Measurements from ENCODE around the gene DCAF7. TPM values are rescaled to one million over a fixed set of nuclear protein-coding genes. Genes with fewer than 3 reads are reported as not detected.

Gene DCAF7
- total RNA-seq, 1 donor from 2014 or later: 137 TPM

- no peaks in the 10 kb centered on the region for H3K9me3 Mint-ChIP-seq (ENCODE audit: unreplicated experiment)
- peaks cover 3% of the 10 kb centered on the region for H3K27me3 Mint-ChIP-seq (ENCODE audit: unreplicated experiment)
- no peak for TF ChIP-seq CTCF (IDR thresholded peaks at IDR 0.05; ENCODE audit: partially characterized antibody, unreplicated experiment)
- DNase-seq: no peak
- no peak overlapping the region for H3K4me3 Mint-ChIP-seq (ENCODE audit: unreplicated experiment)
- no peaks in the 10 kb centered on the region for H3K4me1 Mint-ChIP-seq (ENCODE audit: low read depth, unreplicated experiment)
- H3K36me3 Mint-ChIP-seq (ENCODE audit: unreplicated experiment): no peaks in the 10 kb centered on the region
- no peak overlapping the region for H3K27ac Mint-ChIP-seq (ENCODE audit: unreplicated experiment)
Observed at GRCh38 chr17:63611354-63611753, 61.1 kb downstream of the DCAF7 start.

GRCh38 chr17:63613663-63614062 lies 63.4 kb downstream of the DCAF7 start:
- H3K4me3 Mint-ChIP-seq (ENCODE audit: unreplicated experiment): no peak overlapping the region
- no peaks in the 10 kb centered on the region for H3K36me3 Mint-ChIP-seq (ENCODE audit: unreplicated experiment)
- H3K9me3 Mint-ChIP-seq (ENCODE audit: unreplicated experiment): no peaks in the 10 kb centered on the region
- DNase-seq: no peak
- no peak for TF ChIP-seq CTCF (IDR thresholded peaks at IDR 0.05; ENCODE audit: partially characterized antibody, unreplicated experiment)
- no peaks in the 10 kb centered on the region for H3K27me3 Mint-ChIP-seq (ENCODE audit: unreplicated experiment)
- H3K4me1 Mint-ChIP-seq (ENCODE audit: low read depth, unreplicated experiment): no peaks in the 10 kb centered on the region
- H3K27ac Mint-ChIP-seq (ENCODE audit: unreplicated experiment): no peak overlapping the region

GRCh38 chr17:63621229-63621683 lies 71.0 kb downstream of the DCAF7 start:
- H3K36me3 Mint-ChIP-seq (ENCODE audit: unreplicated experiment): no peaks in the 10 kb centered on the region
- peaks cover 10% of the 10 kb centered on the region for H3K9me3 Mint-ChIP-seq (ENCODE audit: unreplicated experiment)
- no peak for TF ChIP-seq CTCF (IDR thresholded peaks at IDR 0.05; ENCODE audit: partially characterized antibody, unreplicated experiment)
- peak overlapping the region; percentile 65 for H3K27ac Mint-ChIP-seq (ENCODE audit: unreplicated experiment)
- peak overlapping the region; percentile 81 for H3K4me3 Mint-ChIP-seq (ENCODE audit: unreplicated experiment)
- H3K4me1 Mint-ChIP-seq (ENCODE audit: low read depth, unreplicated experiment): peaks cover 8% of the 10 kb centered on the region
- DNase-seq: no peak
- H3K27me3 Mint-ChIP-seq (ENCODE audit: unreplicated experiment): peaks cover 10% of the 10 kb centered on the region

GRCh38 chr17:63621684-63622573 lies 71.7 kb downstream of the DCAF7 start, which contains the start of gene MAP3K3:
Gene MAP3K3 (plus strand): TSS chr17:63622417. CDS start chr17:63622760, 343 bp downstream.
- peaks cover 10% of the 10 kb centered on the region for H3K9me3 Mint-ChIP-seq (ENCODE audit: unreplicated experiment)
- H3K36me3 Mint-ChIP-seq (ENCODE audit: unreplicated experiment): no peaks in the 10 kb centered on the region
- H3K27ac Mint-ChIP-seq (ENCODE audit: unreplicated experiment): peak within 1 kb of the TSS; percentile 81
- peaks cover 14% of the 10 kb centered on the region for H3K4me1 Mint-ChIP-seq (ENCODE audit: low read depth, unreplicated experiment)
- TF ChIP-seq CTCF (IDR thresholded peaks at IDR 0.05; ENCODE audit: partially characterized antibody, unreplicated experiment): no peak
- H3K27me3 Mint-ChIP-seq (ENCODE audit: unreplicated experiment): peaks cover 10% of the 10 kb centered on the region
- peak; percentile 98 for DNase-seq
- H3K4me3 Mint-ChIP-seq (ENCODE audit: unreplicated experiment): peak within 1 kb of the TSS; percentile 94
